HG03460 (cell line): ENCODE measurements around the gene LPA.
"Not testable (repeated sequence)": the region's sequence is repeated elsewhere in the genome, so short reads cannot be mapped to it uniquely, and the experiment has no call there.

ENCODE experiments used
- ATAC-seq: cut with Tn5 transposase; IDR thresholded peaks from one replicate; pipeline ENCODE4 v1.9.1; 2021; ENCODE audit not compliant: unreplicated experiment

Gene LPA, protein sequence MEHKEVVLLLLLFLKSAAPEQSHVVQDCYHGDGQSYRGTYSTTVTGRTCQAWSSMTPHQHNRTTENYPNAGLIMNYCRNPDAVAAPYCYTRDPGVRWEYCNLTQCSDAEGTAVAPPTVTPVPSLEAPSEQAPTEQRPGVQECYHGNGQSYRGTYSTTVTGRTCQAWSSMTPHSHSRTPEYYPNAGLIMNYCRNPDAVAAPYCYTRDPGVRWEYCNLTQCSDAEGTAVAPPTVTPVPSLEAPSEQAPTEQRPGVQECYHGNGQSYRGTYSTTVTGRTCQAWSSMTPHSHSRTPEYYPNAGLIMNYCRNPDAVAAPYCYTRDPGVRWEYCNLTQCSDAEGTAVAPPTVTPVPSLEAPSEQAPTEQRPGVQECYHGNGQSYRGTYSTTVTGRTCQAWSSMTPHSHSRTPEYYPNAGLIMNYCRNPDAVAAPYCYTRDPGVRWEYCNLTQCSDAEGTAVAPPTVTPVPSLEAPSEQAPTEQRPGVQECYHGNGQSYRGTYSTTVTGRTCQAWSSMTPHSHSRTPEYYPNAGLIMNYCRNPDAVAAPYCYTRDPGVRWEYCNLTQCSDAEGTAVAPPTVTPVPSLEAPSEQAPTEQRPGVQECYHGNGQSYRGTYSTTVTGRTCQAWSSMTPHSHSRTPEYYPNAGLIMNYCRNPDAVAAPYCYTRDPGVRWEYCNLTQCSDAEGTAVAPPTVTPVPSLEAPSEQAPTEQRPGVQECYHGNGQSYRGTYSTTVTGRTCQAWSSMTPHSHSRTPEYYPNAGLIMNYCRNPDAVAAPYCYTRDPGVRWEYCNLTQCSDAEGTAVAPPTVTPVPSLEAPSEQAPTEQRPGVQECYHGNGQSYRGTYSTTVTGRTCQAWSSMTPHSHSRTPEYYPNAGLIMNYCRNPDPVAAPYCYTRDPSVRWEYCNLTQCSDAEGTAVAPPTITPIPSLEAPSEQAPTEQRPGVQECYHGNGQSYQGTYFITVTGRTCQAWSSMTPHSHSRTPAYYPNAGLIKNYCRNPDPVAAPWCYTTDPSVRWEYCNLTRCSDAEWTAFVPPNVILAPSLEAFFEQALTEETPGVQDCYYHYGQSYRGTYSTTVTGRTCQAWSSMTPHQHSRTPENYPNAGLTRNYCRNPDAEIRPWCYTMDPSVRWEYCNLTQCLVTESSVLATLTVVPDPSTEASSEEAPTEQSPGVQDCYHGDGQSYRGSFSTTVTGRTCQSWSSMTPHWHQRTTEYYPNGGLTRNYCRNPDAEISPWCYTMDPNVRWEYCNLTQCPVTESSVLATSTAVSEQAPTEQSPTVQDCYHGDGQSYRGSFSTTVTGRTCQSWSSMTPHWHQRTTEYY (N-terminal part only)

DNA sequence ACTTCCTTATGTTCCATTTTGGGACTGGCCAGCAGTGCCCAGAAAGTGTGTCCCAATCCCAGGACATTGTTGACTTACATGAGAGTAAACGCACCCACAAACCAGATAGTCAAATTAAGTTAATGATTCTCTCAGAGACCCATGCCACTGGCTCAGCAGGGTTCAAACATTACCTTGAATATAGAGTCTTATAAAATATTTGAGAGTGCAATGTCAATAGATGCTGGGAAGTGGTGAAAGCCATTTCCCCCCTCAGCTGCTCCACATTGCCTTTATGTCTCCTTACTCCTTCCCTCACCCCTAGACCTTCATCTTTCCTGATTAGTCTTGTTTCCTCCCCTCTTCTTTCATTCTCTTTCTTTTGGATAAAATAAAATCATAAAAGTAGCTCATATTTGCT lies at the start of gene LPA:
LPA (minus strand) TSS at position 78 of the 400 bp plus-strand sequence; CDS start at position 17, 61 bp downstream.
- ATAC-seq, result not testable (repeated sequence)

DNA sequence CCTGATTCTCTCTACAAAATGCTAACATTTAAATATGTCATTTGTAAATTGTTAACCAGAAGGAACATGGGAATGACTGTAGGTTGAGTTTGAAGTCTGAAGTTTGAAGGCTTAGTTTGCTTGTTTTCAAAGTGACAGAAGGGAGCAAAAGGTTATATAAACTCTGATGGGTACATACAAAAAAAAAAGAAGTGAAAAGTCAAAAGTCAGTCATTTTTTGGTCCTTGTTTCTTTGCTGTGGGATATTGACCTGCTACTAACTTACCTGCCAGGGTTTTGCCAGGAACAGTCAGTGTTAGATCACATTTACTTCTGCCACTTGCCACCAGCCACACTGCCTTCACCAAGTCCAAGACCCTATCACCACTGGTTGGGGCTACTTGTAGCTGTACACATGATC lies 44.9 kb upstream of the LPA start:
- ATAC-seq, result not testable (repeated sequence)

GRCh38 chr6:160704688-160705087 lies 40.6 kb upstream of the LPA start:
- ATAC-seq, result not testable (repeated sequence)

- not testable (repeated sequence) for ATAC-seq
Observed at GRCh38 chr6:160701918-160702680, 38.0 kb upstream of the LPA start, which contains the start of gene PLG. Gene PLG (plus strand): TSS chr6:160702244. CDS start chr6:160702305, 61 bp downstream.

GRCh38 chr6:160697826-160698225 lies 33.8 kb upstream of the LPA start:
- ATAC-seq, result no peak

GRCh38 chr6:160696884-160697283 lies 32.8 kb upstream of the LPA start:
- ATAC-seq, result not testable (repeated sequence)

DNA sequence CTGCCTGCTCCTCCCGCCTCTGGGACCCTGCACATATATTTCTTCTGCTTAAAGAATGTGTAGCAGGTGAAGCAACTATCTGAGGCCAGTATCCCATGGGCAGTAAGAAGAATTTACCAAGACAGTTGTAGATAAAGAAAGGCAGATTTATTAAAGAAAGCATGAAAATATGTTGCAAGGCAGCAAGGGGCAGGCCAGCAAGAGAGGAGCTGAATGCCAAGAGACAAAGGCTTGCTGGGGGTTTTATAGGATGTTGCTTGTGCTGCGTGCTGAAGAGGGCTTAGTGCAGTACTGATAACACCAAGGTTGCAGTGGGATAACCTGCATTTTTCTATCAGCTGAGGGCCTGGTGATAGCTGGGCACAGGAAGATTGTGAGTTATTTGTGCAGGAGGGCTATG lies 31.5 kb upstream of the LPA start:
- not testable (repeated sequence) for ATAC-seq

DNA sequence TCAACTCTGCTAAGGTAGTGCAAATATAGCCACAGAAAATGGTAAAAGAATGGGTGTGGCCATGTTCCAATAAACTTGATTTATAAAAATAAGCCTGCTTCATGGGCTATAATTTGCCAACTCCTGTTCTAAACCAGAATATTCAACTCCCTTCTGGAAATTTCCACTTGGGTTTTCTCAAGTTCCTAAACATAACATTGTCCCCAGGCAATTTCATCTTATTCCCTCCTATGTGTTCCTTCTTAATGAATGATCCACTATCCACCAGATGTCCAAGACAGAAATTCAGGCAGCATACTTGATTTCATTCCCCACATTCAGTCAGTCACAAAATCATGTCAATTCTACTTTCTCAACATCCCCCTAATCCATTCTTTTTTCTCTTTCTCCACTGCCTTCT lies 30.9 kb upstream of the LPA start:
- not testable (repeated sequence) for ATAC-seq

GRCh38 chr6:160692369-160692959 lies 28.4 kb upstream of the LPA start:
- no peak for ATAC-seq

- ATAC-seq, result no peak
Observed at GRCh38 chr6:160691617-160692016, 27.5 kb upstream of the LPA start.

DNA sequence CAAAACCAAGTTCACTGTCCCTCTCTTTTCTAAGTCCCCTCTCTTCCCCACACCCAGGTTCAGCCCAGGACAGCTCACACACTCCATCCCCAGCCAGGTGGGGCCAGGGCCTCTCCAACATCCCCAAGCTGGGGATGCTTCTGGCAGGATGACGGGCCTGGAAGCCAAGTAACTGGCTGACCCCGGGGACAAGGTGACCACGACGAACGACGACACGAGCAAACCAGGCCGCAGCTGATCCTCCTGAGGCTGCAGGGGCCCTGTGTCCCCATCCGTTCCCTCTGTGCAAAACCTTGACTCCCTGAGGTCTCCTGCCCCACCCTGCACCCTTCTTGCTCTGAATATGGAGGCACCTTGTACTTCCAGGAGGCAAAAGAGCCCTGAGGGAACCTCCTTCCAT lies 26.4 kb upstream of the LPA start:
- ATAC-seq, result no peak

GRCh38 chr6:160685762-160686450 lies 21.8 kb upstream of the LPA start:
- ATAC-seq, result no peak

DNA sequence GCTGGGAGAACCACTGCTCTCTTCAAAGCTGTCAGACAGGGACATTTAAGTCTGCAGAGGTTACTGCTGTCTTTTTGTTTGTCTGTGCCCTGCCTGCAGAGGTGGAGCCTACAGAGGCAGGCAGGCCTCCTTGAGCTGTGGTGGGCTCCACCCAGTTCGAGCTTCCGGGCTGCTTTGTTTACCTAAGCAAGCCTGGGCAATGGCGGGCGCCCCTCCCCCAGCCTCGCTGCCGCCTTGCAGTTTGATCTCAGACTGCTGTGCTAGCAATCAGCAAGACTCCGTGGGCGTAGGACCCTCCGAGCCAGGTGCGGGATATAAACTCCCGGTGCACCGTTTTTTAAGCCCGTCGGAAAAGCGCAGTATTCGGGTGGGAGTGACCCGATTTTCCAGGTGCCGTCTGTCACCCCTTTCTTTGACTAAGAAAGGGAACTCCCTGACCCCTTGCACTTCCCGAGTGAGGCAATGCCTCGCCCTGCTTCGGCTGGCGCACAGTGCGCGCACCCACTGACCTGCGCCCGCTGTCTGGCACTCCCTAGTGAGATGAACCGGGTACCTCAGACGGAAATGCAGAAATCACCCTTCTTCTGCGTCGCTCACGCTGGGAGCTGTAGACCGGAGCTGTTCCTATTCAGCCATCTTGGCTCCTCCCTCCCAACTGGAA lies 21.2 kb upstream of the LPA start:
- ATAC-seq, result not testable (repeated sequence)

DNA sequence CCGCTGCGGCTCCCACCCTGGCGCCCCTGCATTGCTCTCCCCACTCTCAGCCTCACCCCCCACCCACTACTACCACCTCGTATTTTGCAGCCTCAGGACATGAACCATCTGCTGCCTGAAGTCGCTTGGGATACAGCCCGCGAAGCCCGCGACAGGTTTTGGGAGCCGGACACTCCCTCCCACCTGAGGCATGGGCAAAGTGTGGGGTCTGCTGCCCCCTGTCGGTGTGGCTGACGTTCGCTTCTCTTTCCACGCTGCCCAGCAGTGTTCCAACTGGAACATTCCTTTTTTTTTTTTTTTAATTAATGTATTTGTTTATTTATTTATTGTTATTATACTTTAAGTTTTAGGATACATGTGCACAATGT lies 15.3 kb upstream of the LPA start:
- no peak for ATAC-seq

- no peak for ATAC-seq
Observed at GRCh38 chr6:160678744-160679401, 14.8 kb upstream of the LPA start.

DNA sequence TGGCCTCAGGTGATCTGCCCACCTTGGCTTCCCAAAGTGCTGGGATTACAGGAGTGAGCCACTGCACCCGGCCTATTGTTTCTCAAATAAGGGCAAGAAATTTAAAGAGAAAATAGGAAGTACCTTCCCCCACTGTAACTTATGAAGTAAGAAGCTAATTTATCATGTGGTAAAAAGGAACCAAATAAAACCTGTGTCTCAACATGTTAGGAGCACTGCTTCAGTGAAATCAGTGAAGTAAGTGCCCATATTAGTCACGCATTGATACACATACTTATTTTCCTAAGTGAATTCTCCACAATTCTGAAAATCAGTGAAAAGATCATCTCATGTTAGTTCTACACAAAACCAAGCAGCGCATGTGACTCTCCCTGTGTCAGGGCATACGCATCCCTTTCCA lies 14.2 kb upstream of the LPA start:
- no peak for ATAC-seq

DNA sequence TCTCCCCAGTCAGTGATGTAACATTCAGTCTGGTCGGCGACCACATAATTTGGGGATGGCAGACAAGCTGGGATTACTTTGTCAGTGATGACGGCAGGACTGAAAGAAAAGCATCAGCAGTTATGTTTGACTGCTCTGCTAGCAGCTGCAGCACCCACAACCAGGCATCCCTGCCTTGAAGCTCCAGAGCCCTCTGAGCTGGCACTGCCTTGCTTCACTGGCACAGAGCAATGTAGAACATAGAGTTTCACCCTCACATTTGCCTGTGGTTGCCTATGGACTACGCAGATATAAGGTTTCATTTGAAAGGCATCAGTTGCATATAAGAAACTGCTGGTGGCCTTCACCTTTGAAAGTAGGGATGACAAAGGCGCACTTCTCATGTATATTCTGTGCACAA lies 12.3 kb upstream of the LPA start:
- ATAC-seq, result not testable (repeated sequence)

GRCh38 chr6:160668589-160668988 lies 4.5 kb upstream of the LPA start:
- ATAC-seq, result no peak
